Measurements from ENCODE around the gene CHTF18.

DNA sequence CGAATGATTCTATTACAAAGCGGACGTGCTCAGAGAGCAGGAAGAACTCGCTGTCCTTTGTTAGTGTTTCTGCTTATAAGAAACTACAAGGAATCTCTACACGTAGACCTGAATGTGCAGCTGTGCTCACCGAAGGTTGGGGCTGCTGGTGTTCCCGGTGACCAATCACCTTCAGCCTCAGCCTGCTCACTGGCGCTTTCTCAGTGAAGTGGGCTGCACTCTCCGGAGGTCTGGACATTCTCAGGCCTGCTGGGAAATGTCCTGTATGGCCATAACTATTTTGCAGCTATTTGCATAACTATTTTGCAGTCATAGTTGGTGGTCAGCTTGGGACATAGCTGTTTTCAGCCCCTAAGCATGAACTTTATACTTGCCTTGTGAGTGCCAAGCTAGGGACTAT is 37.9 kb upstream of the CHTF18 start:
- no peak for TF ChIP-seq EZH2phosphoT487 (IDR thresholded peaks at IDR 0.05; ENCODE audit: borderline replicate concordance, low read length)
- TF ChIP-seq, protein P1, sequence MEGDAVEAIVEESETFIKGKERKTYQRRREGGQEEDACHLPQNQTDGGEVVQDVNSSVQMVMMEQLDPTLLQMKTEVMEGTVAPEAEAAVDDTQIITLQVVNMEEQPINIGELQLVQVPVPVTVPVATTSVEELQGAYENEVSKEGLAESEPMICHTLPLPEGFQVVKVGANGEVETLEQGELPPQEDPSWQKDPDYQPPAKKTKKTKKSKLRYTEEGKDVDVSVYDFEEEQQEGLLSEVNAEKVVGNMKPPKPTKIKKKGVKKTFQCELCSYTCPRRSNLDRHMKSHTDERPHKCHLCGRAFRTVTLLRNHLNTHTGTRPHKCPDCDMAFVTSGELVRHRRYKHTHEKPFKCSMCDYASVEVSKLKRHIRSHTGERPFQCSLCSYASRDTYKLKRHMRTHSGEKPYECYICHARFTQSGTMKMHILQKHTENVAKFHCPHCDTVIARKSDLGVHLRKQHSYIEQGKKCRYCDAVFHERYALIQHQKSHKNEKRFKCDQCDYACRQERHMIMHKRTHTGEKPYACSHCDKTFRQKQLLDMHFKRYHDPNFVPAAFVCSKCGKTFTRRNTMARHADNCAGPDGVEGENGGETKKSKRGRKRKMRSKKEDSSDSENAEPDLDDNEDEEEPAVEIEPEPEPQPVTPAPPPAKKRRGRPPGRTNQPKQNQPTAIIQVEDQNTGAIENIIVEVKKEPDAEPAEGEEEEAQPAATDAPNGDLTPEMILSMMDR (IDR thresholded peaks at IDR 0.05; ENCODE audit: low read depth, low read length, poor library complexity, severe bottlenecking): no peak
